H9 (cell line): ENCODE data around the gene TBL3. TPM values are rescaled to one million over a fixed set of nuclear protein-coding genes. Genes with fewer than 3 reads are reported as not detected.

Experiments used
- DNase-seq: peaks from one replicate; pipeline ENCODE4 v3.0.0-alpha.2; 2017
- H2AFZ ChIP-seq: one replicate; pipeline ENCODE4 v1.6.1; 2013; ENCODE audit warnings: mild to moderate bottlenecking, low read length, control low read depth, moderate library complexity
- H2AK5ac ChIP-seq: 2 replicates; pipeline ENCODE4 v1.6.1; 2013; ENCODE audit warnings: low read length, control low read depth, mixed read lengths; ENCODE audit not compliant: insufficient read length
- H2BK120ac ChIP-seq: one replicate; pipeline ENCODE4 v1.6.1; 2013; ENCODE audit warnings: low read depth, mild to moderate bottlenecking, low read length, control low read depth, inconsistent platforms; ENCODE audit not compliant: poor library complexity, severe bottlenecking
- H2BK12ac ChIP-seq: 2 replicates; pipeline ENCODE4 v1.6.1; 2013; ENCODE audit warnings: low read length, control low read depth, mixed read lengths, low read depth; ENCODE audit not compliant: insufficient read length
- H2BK15ac ChIP-seq: 2 replicates; pipeline ENCODE4 v1.6.1; 2013; ENCODE audit warnings: low read depth, low read length, control low read depth
- H2BK20ac ChIP-seq: one replicate; pipeline ENCODE4 v1.6.1; 2013; ENCODE audit warnings: low read depth, mild to moderate bottlenecking, low read length, control low read depth, inconsistent platforms; ENCODE audit not compliant: poor library complexity, severe bottlenecking
- H2BK5ac ChIP-seq: 2 replicates; pipeline ENCODE4 v1.6.1; 2013; ENCODE audit warnings: low read length, control low read depth, mixed read lengths; ENCODE audit not compliant: insufficient read length
- H3K14ac ChIP-seq: 2 replicates; pipeline ENCODE4 v1.6.1; 2013; ENCODE audit warnings: low read length, control low read depth; ENCODE audit not compliant: insufficient read depth
- H3K18ac ChIP-seq: 2 replicates; pipeline ENCODE4 v1.6.1; 2013; ENCODE audit warnings: low read depth, mild to moderate bottlenecking, mixed read lengths, low read length, control low read depth; ENCODE audit not compliant: insufficient read length
- H3K23ac ChIP-seq: 2 replicates; pipeline ENCODE4 v1.6.1; 2013; ENCODE audit warnings: low read length, control low read depth, mixed read lengths, low read depth; ENCODE audit not compliant: insufficient read length
- H3K23me2 ChIP-seq: 2 replicates; pipeline ENCODE4 v1.6.1; 2013; ENCODE audit warnings: low read depth, mild to moderate bottlenecking, mixed read lengths, low read length, control low read depth; ENCODE audit not compliant: insufficient read length, poor library complexity, severe bottlenecking
- H3K27ac ChIP-seq: 2 replicates; pipeline ENCODE4 v1.5.1; 2013; ENCODE audit warnings: low read length, control low read depth, mixed read lengths, low read depth; ENCODE audit not compliant: insufficient read length
- H3K27me3 ChIP-seq: 2 replicates; pipeline ENCODE4 v1.6.1; 2013; ENCODE audit warnings: low read length, control low read depth, inconsistent platforms; ENCODE audit not compliant: insufficient read depth
- H3K4ac ChIP-seq: 2 replicates; pipeline ENCODE4 v1.6.1; 2013; ENCODE audit warnings: low read depth, mild to moderate bottlenecking, control low read depth, inconsistent platforms, low read length, moderate library complexity
- H3K4me1 ChIP-seq: 2 replicates; pipeline ENCODE4 v1.6.1; 2013; ENCODE audit warnings: low read length, control low read depth, inconsistent platforms; ENCODE audit not compliant: insufficient read depth
- H3K4me2 ChIP-seq: 2 replicates; pipeline ENCODE4 v1.6.1; 2013; ENCODE audit warnings: low read length, control low read depth, mixed read lengths; ENCODE audit not compliant: insufficient read length, insufficient read depth
- H3K56ac ChIP-seq: 2 replicates; pipeline ENCODE4 v1.6.1; 2013; ENCODE audit warnings: low read depth, mild to moderate bottlenecking, mixed read lengths, low read length, control low read depth; ENCODE audit not compliant: insufficient read length
- H3K79me1 ChIP-seq: 2 replicates; pipeline ENCODE4 v1.6.1; 2013; ENCODE audit warnings: low read depth, mild to moderate bottlenecking, moderate library complexity, low read length, control low read depth, inconsistent platforms; ENCODE audit not compliant: insufficient read depth, poor library complexity, severe bottlenecking
- H3K79me2 ChIP-seq: 2 replicates; pipeline ENCODE4 v1.6.1; 2013; ENCODE audit warnings: low read length, control low read depth, inconsistent platforms; ENCODE audit not compliant: insufficient read depth
- H3K9ac ChIP-seq: 2 replicates; pipeline ENCODE4 v1.6.1; 2013; ENCODE audit warnings: low read length, control low read depth, mixed read lengths; ENCODE audit not compliant: insufficient read length; ENCODE audit errors: extremely low read depth
- H3K9me3 ChIP-seq: one replicate; pipeline ENCODE4 v1.6.1; 2013; ENCODE audit warnings: low read depth, low read length, inconsistent platforms; ENCODE audit not compliant: control insufficient read depth
- H3T11ph ChIP-seq: one replicate; pipeline ENCODE4 v1.6.1; 2013; ENCODE audit warnings: mild to moderate bottlenecking, low read length, control low read depth, inconsistent platforms
- H4K20me1 ChIP-seq: one replicate; pipeline ENCODE4 v1.6.1; 2013; ENCODE audit not compliant: control insufficient read depth, insufficient read length, insufficient read depth
- H4K5ac ChIP-seq: 2 replicates; pipeline ENCODE4 v1.6.1; 2013; ENCODE audit warnings: low read depth, mild to moderate bottlenecking, mixed read lengths, low read length, control low read depth; ENCODE audit not compliant: insufficient read length
- H4K8ac ChIP-seq: replicated peaks from 2 replicates; pipeline ENCODE4 v1.6.1; 2013; ENCODE audit warnings: low read length, control low read depth, mixed read lengths, low read depth; ENCODE audit not compliant: insufficient read length
- H4K91ac ChIP-seq: 2 replicates; pipeline ENCODE4 v1.6.1; 2013; ENCODE audit warnings: low read depth, mild to moderate bottlenecking, moderate library complexity, mixed read lengths, low read length, control low read depth; ENCODE audit not compliant: insufficient read length
- H3K27ac Mint-ChIP-seq, 3 experiments: 2 replicates in 2 of 3; 3 replicates in 1 of 3; pipeline ENCODE4 v1.8.0; 2020 to 2021; ENCODE audit warnings: mixed read lengths in 3 of 3, mild to moderate bottlenecking in 1 of 3, moderate library complexity in 1 of 3
- H3K27me3 Mint-ChIP-seq: 2 replicates; pipeline ENCODE4 v1.8.0; 2021; ENCODE audit warnings: low read depth, mild to moderate bottlenecking, moderate library complexity, mixed read lengths
- H3K36me3 Mint-ChIP-seq, 3 experiments: 2 replicates in 2 of 3; 3 replicates in 1 of 3; pipeline ENCODE4 v1.8.0; 2020 to 2021; ENCODE audit warnings: low read depth in 3 of 3, mixed read lengths in 3 of 3; ENCODE audit not compliant: insufficient read depth in 1 of 3
- H3K4me1 Mint-ChIP-seq, 2 experiments: 2 replicates each; pipeline ENCODE4 v1.8.0; 2020; ENCODE audit warnings: mixed read lengths in 2 of 2
- H3K4me3 Mint-ChIP-seq, 2 experiments: 2 replicates in 1 of 2; 3 replicates in 1 of 2; pipeline ENCODE4 v1.8.0; 2020 to 2021; ENCODE audit warnings: mild to moderate bottlenecking in 2 of 2, mixed read lengths in 2 of 2, moderate library complexity in 1 of 2
- H3K9me3 Mint-ChIP-seq, 2 experiments: 2 replicates in 1 of 2; 3 replicates in 1 of 2; pipeline ENCODE4 v1.8.0; 2020; ENCODE audit warnings: mild to moderate bottlenecking in 2 of 2, mixed read lengths in 2 of 2, moderate library complexity in 1 of 2
- WGBS: extraction: QIAGEN DNeasy Blood & Tissue Kit; methylation state at CpG from one replicate; pipeline ENCODE4 v1.1.7; 2013; ENCODE audit warnings: missing lambda C conversion rate, low lambda C conversion rate, mixed read lengths; ENCODE audit not compliant: insufficient read length; ENCODE audit errors: extremely low coverage; 5-methylcytosine and 5-hydroxymethylcytosine counted together
- total RNA-seq: library from RNA; stranded (reverse); gene quantifications from 2 replicates; pipeline ENCODE4 v1.2.1, GENCODE V29; 2021
- TF ChIP-seq, protein P1 (sequence below): fragments of 200-600 bp; sonication (generic); conservative IDR thresholded peaks from 3 replicates; pipeline ENCODE4 v1.8.0; 2021; ENCODE audit warnings: antibody characterized with exemption, mild to moderate bottlenecking

The TBL3 gene
- total RNA-seq, 1 experiment from 2014 or later, result 54.0 TPM

GRCh38 chr16:1950559-1950958, 21.3 kb upstream of the TBL3 start:
- Mint-ChIP-seq H3K4me1 (peaks cover 4 to 5% of the 10 kb centered on the region in 2 experiments; a peak in 2 of 4 replicates), H3K27ac (peak overlapping the region in 1 of 3 experiments; percentile 92; a peak in 1 of 7 replicates), H3K36me3 (no peaks in the 10 kb centered on the region; a peak in 1 of 7 replicates), H3K9me3 (peaks cover 0 to 3% of the 10 kb centered on the region in 2 experiments; a peak in 2 of 5 replicates), H3K27me3 (peaks cover 3% of the 10 kb centered on the region), H3K4me3 (no peak overlapping the region)
- Histone ChIP-seq H3K4me1 (no peaks in the 10 kb centered on the region), H3T11ph (no peak overlapping the region), H3K9ac (no peak overlapping the region), H2BK12ac (no peak overlapping the region), H3K4me2 (no peak overlapping the region), H2BK5ac (no peak overlapping the region), H3K56ac (no peak overlapping the region), H3K27me3 (no peaks in the 10 kb centered on the region), H3K18ac (no peak overlapping the region), H2AK5ac (no peak overlapping the region), H4K20me1 (no peaks in the 10 kb centered on the region), H3K14ac (no peak overlapping the region), H3K79me1 (no peaks in the 10 kb centered on the region), H2AFZ (no peak overlapping the region), H3K23me2 (no peaks in the 10 kb centered on the region), H4K8ac (no peak overlapping the region), H2BK120ac (no peak overlapping the region), H3K4ac (no peak overlapping the region), H3K23ac (no peak overlapping the region), H3K9me3 (no peaks in the 10 kb centered on the region), H2BK20ac (no peak overlapping the region), H3K79me2 (no peaks in the 10 kb centered on the region), H4K91ac (no peak overlapping the region), H2BK15ac (no peak overlapping the region), H4K5ac (no peak overlapping the region), H3K27ac (no peak overlapping the region)
- TF ChIP-seq, protein P1, sequence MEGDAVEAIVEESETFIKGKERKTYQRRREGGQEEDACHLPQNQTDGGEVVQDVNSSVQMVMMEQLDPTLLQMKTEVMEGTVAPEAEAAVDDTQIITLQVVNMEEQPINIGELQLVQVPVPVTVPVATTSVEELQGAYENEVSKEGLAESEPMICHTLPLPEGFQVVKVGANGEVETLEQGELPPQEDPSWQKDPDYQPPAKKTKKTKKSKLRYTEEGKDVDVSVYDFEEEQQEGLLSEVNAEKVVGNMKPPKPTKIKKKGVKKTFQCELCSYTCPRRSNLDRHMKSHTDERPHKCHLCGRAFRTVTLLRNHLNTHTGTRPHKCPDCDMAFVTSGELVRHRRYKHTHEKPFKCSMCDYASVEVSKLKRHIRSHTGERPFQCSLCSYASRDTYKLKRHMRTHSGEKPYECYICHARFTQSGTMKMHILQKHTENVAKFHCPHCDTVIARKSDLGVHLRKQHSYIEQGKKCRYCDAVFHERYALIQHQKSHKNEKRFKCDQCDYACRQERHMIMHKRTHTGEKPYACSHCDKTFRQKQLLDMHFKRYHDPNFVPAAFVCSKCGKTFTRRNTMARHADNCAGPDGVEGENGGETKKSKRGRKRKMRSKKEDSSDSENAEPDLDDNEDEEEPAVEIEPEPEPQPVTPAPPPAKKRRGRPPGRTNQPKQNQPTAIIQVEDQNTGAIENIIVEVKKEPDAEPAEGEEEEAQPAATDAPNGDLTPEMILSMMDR, result no peak
- no peak for DNase-seq
- WGBS, result no CpG with 5 or more reads among the region's 19 CpGs
